Aorta (tissue), 5 donors: Measurements from ENCODE around the gene GLDC. TPM values are rescaled to one million over a fixed set of nuclear protein-coding genes. Genes with fewer than 3 reads are reported as not detected.
"Not testable (repeated sequence)": the region's sequence is repeated elsewhere in the genome, so short reads cannot be mapped to it uniquely, and the experiment has no call there.

Source experiments
- ATAC-seq: fragments of 200-7000 bp; cut with Tn5 transposase; one replicate; pipeline ENCODE4 v1.9.1; 2022; ENCODE audit warnings: moderate library complexity; ENCODE audit not compliant: low FRiP score
- DNase-seq, 2 donors: peaks; one replicate each; pipeline ENCODE4 v3.0.0-alpha.2; 2020
- H3K27ac ChIP-seq, 2 donors: one replicate each; pipeline ENCODE4 v1.5.1; 2013; ENCODE audit warnings: low read length in 2 of 2, mild to moderate bottlenecking in 2 of 2, moderate library complexity in 2 of 2, control low read depth in 1 of 2, inconsistent platforms in 1 of 2, low read depth in 1 of 2
- H3K27me3 ChIP-seq, 2 donors: one replicate each; pipeline ENCODE4 v1.6.1; 2013; ENCODE audit warnings: control low read depth in 1 of 2, low read length in 1 of 2, mild to moderate bottlenecking in 1 of 2, moderate library complexity in 1 of 2; ENCODE audit not compliant: insufficient read depth in 2 of 2, control insufficient read depth in 1 of 2
- H3K36me3 ChIP-seq, 2 donors: one replicate each; pipeline ENCODE4 v1.6.1; 2013; ENCODE audit warnings: control low read depth in 1 of 2, low read length in 1 of 2, mild to moderate bottlenecking in 1 of 2; ENCODE audit not compliant: insufficient read depth in 2 of 2, control insufficient read depth in 1 of 2
- H3K4me1 ChIP-seq, 2 donors: one replicate each; pipeline ENCODE4 v1.6.1; 2013; ENCODE audit warnings: low read length in 2 of 2, control low read depth in 1 of 2, mild to moderate bottlenecking in 1 of 2, moderate library complexity in 1 of 2; ENCODE audit not compliant: insufficient read depth in 2 of 2, control insufficient read depth in 1 of 2
- H3K4me3 ChIP-seq, 2 donors: one replicate each; pipeline ENCODE4 v1.5.1; 2013; ENCODE audit warnings: low read length in 2 of 2, control low read depth in 1 of 2, mild to moderate bottlenecking in 1 of 2
- H3K9me3 ChIP-seq: one replicate; pipeline ENCODE4 v1.6.1; 2013; ENCODE audit warnings: mild to moderate bottlenecking, low read length; ENCODE audit not compliant: control insufficient read depth
- WGBS, 2 donors: extraction: QIAGEN DNeasy Blood & Tissue Kit; methylation state at CpG; one replicate each; pipeline ENCODE4 v1.1.7; 2013; 5-methylcytosine and 5-hydroxymethylcytosine counted together
- intact Hi-C, 2 donors: fragments of 100-400 bp; cut with DNase I; formaldehyde crosslinking; loops; one replicate each; pipeline versions ENCODE4 v1.14.2 to v1.15.0; 2022
- polyA plus RNA-seq, 2 donors: library from polyadenylated mRNA; stranded (reverse); fragments of 200-250 nt; gene quantifications; one replicate each; pipeline ENCODE4 v1.2.3, GENCODE V29; 2013
- total RNA-seq, 2 donors: library from RNA; stranded (reverse); fragmentation: NEBNext Ultra II Directional; extraction: Animal tissue kit (Norgen Biotek cat#: 25700); gene quantifications; one replicate each; pipeline ENCODE4 v1.2.1, GENCODE V29; 2021
- donor health status: healthy with polysubstance abuse.
- donor health status: Bipolar disorder and iron deficiency.
- donor health status: DM: no; HTN: no; CAD: no.
- donor health status: DM: no; HTN: no; CAD: no.
- donor health status: DM: yes; HTN: yes; CAD: no.

GLDC gene
- total and polyA plus RNA-seq, 4 donors: 0.26 to 1.4 (median 0.56) TPM

DNA sequence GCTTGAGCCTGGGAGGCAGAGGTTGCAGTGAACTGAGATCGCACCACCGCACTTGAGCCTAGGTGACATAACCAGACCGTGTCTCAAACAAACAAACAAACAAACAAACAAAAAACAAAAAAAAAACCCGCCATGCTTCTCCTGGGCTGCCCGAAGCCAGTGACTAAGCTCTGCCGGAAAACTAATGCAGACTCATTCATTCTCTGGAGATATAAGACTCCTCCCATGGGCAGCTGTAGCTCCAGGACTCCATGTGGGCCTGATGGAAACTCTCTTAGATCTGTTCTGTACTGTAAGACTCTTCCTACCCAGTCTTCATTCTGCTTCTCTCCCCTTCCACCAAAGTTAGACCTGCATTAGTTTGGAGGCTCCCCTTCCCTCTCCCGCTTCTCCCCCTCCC lies 11.1 kb downstream of the GLDC start:
- Histone ChIP-seq H3K27ac (no peak overlapping the region), H3K4me1 (no peaks in the 10 kb centered on the region), H3K36me3 (no peaks in the 10 kb centered on the region), H3K27me3 (no peaks in the 10 kb centered on the region), H3K9me3 (no peaks in the 10 kb centered on the region), H3K4me3 (no peak overlapping the region)
- intact Hi-C loops: no loop called here
- DNase-seq: no peak
- no peak for ATAC-seq
- 82 to 83% methylated on average over 7 of the region's 7 CpGs for WGBS, 2 donors

DNA sequence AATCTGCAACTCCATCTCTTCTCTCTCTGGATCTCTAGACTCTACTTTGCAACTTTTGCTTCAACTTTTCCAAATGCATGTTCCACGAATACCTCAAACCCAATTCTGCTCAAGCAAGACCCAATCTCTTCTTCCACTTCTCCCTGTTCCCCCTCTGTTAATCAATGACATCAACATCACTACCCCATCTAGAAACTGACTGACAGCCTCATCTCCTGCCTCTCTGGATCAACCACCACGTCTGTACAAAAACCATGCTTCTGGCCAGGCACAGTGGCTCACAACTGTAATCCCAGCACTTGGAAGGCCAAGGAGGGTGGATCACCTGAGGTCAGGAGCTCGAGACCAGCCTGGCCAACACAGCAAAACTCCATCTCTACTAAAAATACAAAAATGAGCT lies 12.2 kb downstream of the GLDC start:
- DNase-seq (no peak), ATAC-seq (no peak)
- 73 to 81% methylated on average over 3 of the region's 3 CpGs for WGBS, 2 donors
- Histone ChIP-seq H3K27ac (no peak overlapping the region), H3K36me3 (no peaks in the 10 kb centered on the region), H3K9me3 (no peaks in the 10 kb centered on the region), H3K27me3 (no peaks in the 10 kb centered on the region), H3K4me3 (no peak overlapping the region), H3K4me1 (no peaks in the 10 kb centered on the region)
- intact Hi-C loops: no loop called here

DNA sequence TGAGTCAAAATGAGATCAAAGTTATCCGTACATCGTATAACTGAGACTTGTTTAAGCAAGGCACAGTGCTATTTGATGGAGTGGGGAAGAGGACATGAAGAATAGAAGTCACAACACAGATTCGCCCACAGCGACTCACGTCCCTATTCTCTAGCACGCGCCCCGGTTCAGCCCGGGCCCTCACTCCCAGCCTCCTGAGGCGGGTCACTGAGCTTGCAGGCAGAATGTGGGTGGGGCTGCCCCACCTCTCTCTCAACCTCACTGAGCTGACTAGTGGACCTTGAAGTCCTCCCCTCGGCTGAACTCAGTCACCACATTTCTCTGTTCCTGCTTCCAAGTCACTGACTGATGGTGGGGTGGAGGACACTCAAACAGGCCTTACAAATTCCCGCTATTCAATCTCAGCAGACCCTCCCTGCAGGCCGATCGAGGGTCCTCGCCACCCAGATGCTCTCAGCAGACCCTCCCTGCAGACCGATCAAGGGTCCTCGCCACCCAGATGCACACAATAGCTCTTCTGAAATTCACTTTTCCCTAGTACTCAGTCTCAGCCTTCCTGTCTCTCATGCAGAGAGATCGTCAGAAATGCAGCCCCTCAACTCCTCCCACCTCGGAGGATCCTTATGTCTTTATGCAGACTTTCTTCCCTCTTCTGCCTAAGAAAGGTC lies 12.9 kb downstream of the GLDC start:
- ATAC-seq (no peak), DNase-seq (no peak)
- Histone ChIP-seq H3K4me1 (no peaks in the 10 kb centered on the region), H3K9me3 (no peaks in the 10 kb centered on the region), H3K36me3 (no peaks in the 10 kb centered on the region), H3K4me3 (no peak overlapping the region), H3K27ac (no peak overlapping the region), H3K27me3 (no peaks in the 10 kb centered on the region)
- 71 to 76% methylated on average over 19 of the region's 19 CpGs for WGBS, 2 donors
- intact Hi-C loops: no loop called here

DNA sequence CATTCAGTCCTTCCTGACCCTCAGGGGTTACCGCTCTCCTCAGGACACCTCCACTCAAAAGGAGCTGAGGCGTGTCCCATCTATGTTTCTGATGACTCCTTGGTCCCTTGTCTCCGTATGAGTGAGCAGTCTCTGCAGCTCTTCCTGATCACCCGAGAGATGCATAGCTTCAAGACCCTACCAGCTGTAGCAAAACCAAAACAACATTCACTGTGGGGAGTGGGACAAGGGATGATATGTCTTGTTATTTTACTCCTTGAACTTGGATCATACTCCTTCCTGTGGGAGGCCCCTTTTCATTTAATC lies 14.4 kb downstream of the GLDC start:
- Histone ChIP-seq H3K27ac (no peak overlapping the region), H3K36me3 (no peaks in the 10 kb centered on the region), H3K4me3 (no peak overlapping the region), H3K4me1 (no peaks in the 10 kb centered on the region), H3K27me3 (no peaks in the 10 kb centered on the region), H3K9me3 (no peaks in the 10 kb centered on the region)
- ATAC-seq (no peak), DNase-seq (no peak)
- intact Hi-C loops: no loop called here
- 87 to 89% methylated on average over 4 of the region's 4 CpGs for WGBS, 2 donors

DNA sequence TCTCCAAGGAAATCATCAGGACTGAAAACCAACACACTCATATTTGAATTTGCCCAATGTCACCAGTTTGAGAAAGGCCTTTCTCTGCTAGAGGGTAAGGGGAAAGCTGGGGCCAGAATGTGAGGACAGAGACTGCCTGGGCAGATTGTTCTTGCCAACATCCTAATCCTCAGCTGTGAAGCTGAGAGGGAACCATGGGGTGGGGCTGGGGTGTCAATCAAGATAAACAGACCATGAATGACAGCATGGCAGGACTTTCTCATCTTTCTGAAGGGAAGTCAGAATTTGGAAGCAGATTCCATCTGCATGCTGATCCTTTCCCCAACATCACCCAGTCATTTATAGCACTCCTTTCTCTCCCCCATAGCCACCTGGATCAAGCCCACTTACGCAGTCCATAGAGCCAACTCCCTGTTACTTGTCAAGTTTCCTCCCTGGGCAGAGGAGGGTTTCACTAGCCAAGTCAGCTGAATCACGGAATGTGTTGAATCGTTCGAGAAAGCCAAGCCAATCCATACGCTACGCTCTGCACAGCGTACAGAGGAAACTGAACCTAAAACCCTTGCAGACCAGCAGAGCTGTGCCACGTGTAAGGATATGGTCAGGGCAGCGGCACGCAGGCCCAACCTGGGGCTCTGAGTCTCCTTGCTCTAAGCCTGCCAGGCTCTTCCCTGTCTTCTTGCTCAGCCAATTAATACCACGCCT lies 14.9 kb downstream of the GLDC start:
- DNase-seq (no peak), ATAC-seq (no peak)
- Histone ChIP-seq H3K27me3 (no peaks in the 10 kb centered on the region), H3K4me1 (no peaks in the 10 kb centered on the region), H3K4me3 (no peak overlapping the region), H3K9me3 (no peaks in the 10 kb centered on the region), H3K27ac (no peak overlapping the region), H3K36me3 (no peaks in the 10 kb centered on the region)
- 90 to 91% methylated on average over 11 of the region's 11 CpGs for WGBS, 2 donors
- intact Hi-C loops: no loop called here

DNA sequence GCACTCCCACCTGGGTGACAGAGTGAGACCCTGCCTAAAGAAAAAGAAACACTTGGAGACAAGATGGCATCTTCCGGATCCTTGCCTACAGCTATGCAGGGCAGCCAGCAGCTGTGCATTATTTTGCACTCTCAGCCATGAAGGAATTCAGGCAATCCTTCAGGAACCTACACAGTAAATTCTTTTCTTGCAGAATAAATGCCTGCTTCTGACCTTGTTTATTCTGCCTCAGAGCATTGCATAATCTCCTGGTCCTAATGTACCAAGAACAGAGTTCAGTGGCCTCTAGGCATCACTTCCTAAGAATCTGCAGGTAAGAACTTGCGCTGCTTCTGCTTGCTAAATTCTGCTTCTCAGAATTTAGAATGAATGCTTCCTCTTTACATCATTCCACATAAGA lies 16.8 kb downstream of the GLDC start:
- Histone ChIP-seq H3K27me3 (no peaks in the 10 kb centered on the region), H3K36me3 (no peaks in the 10 kb centered on the region), H3K9me3 (no peaks in the 10 kb centered on the region), H3K4me1 (no peaks in the 10 kb centered on the region), H3K27ac (no peak overlapping the region), H3K4me3 (no peak overlapping the region)
- DNase-seq (no peak), ATAC-seq (no peak)
- intact Hi-C loops: no loop called here
- WGBS, 2 donors: 68 to 71% methylated on average over 2 of the region's 2 CpGs

DNA sequence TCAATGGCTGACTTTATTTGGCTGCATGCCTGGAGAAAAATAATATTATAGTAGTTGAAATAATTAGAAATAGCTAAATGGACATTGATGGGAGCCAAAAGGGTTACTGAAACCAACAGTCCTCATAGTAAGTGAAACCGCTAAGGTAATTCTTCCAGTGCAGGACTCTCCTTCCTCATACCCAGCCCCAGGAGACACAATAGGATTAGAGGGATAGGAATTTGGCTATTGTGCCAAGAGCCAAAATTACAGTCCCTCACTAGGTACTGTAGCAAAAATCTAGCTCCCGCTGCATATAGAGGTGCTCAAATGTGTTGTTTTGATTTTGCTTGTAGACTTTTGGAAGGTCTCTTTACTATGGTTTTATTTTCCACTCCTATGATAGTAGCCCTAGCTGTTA lies 20.2 kb downstream of the GLDC start:
- no peak for DNase-seq

DNA sequence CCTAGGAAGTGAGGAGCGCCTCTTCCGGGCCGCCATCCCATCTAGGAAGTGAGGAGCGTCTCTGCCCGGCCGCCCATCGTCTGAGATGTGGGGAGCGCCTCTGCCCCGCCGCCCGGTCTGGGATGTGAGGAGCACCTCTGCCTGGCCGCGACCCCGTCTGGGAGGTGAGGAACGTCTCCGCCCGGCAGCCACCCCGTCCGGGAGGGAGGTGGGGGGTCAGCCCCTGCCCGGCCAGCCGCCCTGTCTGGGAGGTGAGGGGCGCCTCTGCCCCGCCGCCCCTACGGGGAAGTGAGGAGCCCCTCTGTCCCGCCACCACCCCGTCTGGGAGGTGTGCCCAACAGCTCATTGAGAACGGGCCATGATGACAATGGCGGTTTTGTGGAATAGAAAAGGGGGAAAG lies 22.7 kb downstream of the GLDC start:
- H3K9me3 ChIP-seq, H3K4me3 ChIP-seq, intact Hi-C loops, H3K27me3 ChIP-seq, H3K4me1 ChIP-seq, ATAC-seq, H3K36me3 ChIP-seq, H3K27ac ChIP-seq, DNase-seq: not testable (repeated sequence)
- WGBS, 2 donors: 79 to 97% methylated on average over 4 to 29 of the region's 29 CpGs

More for the DNA sequence above, 20.2 kb downstream of the GLDC start:
- no peaks in the 10 kb centered on the region for H3K4me1 ChIP-seq
- no peaks in the 10 kb centered on the region for H3K36me3 ChIP-seq
- H3K27me3 ChIP-seq: no peaks in the 10 kb centered on the region
- no peak overlapping the region for H3K4me3 ChIP-seq
- WGBS, 2 donors: 9 to 84% methylated on average over 2 of the region's 2 CpGs
- no peak overlapping the region for H3K27ac ChIP-seq
- intact Hi-C loops: no loop called here
- no peak for ATAC-seq
- H3K9me3 ChIP-seq: no peaks in the 10 kb centered on the region

DNA sequence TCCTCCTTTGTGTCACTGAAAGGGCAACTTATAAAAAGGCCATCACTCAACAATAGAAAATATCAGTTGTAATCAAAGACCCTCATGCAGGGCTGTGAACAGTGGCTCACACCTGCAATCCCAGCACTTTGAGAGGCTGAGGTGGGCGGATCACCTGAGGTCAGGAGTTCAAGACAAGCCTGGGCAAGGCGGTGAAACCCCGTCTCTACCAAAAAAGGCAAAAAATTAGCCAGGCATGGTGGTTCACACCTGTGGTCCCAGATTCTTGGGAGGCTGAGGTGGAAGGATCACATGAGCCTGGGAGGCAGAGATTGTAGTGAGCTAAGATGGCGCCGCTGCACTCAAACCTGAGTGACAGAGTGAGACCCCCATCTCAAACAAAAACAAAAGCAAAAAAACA lies 24.7 kb downstream of the GLDC start:
- Histone ChIP-seq H3K4me3 (no peak overlapping the region), H3K27ac (no peak overlapping the region), H3K27me3 (no peaks in the 10 kb centered on the region), H3K9me3 (no peaks in the 10 kb centered on the region), H3K36me3 (no peaks in the 10 kb centered on the region), H3K4me1 (no peaks in the 10 kb centered on the region)
- DNase-seq (no peak), ATAC-seq (no peak)
- 80 to 87% methylated on average over 5 of the region's 5 CpGs for WGBS, 2 donors
- intact Hi-C loops: no loop called here
